ENCODE measurements around the gene CCDC9B. TPM values are rescaled to one million over a fixed set of nuclear protein-coding genes. Genes with fewer than 3 reads are reported as not detected.
A peak's percentile ranks its signal among the peaks of the same experiment; 100 is the strongest.

CCDC9B gene
- total and polyA plus RNA-seq, 2 donors (not counting 1 experiment from before 2014, with no cell fraction given), result 2.0 to 38.0 TPM

DNA sequence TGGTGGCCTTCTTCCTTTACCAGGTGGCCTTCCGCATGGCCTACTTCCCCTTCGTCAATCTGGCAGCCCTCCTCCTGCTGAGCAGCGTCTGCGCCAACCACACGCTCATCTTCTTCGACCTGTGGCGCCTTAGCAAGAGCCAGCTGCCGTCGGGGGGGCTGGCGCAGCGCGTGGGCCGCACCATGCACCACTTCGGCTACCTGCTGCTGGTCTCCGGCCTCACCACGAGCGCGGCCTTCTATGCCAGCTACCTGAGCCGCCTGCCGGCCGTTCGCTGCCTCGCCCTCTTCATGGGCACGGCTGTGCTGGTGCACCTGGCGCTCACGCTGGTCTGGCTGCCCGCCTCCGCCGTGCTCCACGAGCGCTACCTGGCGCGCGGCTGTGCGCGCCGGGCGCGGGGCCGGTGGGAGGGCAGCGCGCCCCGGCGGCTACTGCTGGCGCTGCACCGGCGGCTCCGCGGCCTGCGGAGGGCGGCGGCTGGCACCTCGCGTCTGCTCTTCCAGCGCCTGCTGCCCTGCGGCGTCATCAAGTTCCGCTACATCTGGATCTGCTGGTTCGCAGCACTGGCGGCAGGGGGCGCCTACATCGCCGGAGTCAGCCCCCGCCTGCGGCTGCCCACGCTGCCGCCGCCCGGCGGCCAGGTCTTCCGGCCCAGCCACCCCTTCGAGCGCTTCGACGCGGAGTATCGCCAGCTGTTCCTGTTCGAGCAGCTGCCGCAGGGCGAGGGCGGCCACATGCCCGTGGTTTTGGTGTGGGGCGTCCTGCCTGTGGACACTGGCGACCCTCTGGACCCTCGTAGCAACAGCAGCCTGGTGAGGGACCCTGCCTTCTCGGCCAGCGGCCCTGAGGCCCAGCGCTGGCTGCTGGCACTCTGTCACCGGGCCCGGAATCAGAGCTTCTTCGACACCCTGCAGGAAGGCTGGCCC, 27.2 kb upstream of the CCDC9B start:
- Histone ChIP-seq H3K4me2 (ENCODE audit: extremely low read depth, insufficient read depth, low read length) (peak overlapping the region; percentile 58), H3K27me3 (ENCODE audit: control insufficient read depth, insufficient read depth, low read length) (peaks cover 3% of the 10 kb centered on the region), H3K9ac (ENCODE audit: insufficient read depth, low read length) (peak overlapping the region; percentile 20), H3K27ac (ENCODE audit: insufficient read depth, low read length) (no peak overlapping the region), H3K4me1 (ENCODE audit: control insufficient read depth, extremely low read depth, insufficient read depth, low read length) (peaks cover 3% of the 10 kb centered on the region), H3K9me3 (ENCODE audit: control insufficient read depth, insufficient read depth, low read depth, low read length) (no peaks in the 10 kb centered on the region), H3K36me3 (ENCODE audit: control insufficient read depth, insufficient read depth, low read length) (no peaks in the 10 kb centered on the region), H2AFZ (ENCODE audit: low read length) (peak overlapping the region; percentile 60), H4K20me1 (ENCODE audit: control insufficient read depth, extremely low read depth, insufficient read depth, low read length) (no peaks in the 10 kb centered on the region), H3K79me2 (ENCODE audit: control insufficient read depth, insufficient read depth, low read length) (no peaks in the 10 kb centered on the region), H3K4me3 (replicated peaks in 1 of 4; ENCODE audit: control extremely low read depth in 1 of 4, insufficient read depth in 1 of 4, low read depth in 3 of 4, low read length in 4 of 4) (peak overlapping the region in 1 of 4 experiments; percentile 27)
- DNase-seq (ENCODE audit: low read depth in 2 of 2), result peak; percentile 83 to 88
- TF ChIP-seq, protein P1, sequence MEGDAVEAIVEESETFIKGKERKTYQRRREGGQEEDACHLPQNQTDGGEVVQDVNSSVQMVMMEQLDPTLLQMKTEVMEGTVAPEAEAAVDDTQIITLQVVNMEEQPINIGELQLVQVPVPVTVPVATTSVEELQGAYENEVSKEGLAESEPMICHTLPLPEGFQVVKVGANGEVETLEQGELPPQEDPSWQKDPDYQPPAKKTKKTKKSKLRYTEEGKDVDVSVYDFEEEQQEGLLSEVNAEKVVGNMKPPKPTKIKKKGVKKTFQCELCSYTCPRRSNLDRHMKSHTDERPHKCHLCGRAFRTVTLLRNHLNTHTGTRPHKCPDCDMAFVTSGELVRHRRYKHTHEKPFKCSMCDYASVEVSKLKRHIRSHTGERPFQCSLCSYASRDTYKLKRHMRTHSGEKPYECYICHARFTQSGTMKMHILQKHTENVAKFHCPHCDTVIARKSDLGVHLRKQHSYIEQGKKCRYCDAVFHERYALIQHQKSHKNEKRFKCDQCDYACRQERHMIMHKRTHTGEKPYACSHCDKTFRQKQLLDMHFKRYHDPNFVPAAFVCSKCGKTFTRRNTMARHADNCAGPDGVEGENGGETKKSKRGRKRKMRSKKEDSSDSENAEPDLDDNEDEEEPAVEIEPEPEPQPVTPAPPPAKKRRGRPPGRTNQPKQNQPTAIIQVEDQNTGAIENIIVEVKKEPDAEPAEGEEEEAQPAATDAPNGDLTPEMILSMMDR (conservative IDR thresholded peaks at IDR 0.05 in 1 of 2, IDR thresholded peaks at IDR 0.05 in 1 of 2; ENCODE audit: low read depth in 1 of 2, low read length in 2 of 2), result peak; percentile 53 to 64
- TF ChIP-seq EZH2 (IDR thresholded peaks at IDR 0.05; ENCODE audit: low read length, missing control alignments), result no peak

DNA sequence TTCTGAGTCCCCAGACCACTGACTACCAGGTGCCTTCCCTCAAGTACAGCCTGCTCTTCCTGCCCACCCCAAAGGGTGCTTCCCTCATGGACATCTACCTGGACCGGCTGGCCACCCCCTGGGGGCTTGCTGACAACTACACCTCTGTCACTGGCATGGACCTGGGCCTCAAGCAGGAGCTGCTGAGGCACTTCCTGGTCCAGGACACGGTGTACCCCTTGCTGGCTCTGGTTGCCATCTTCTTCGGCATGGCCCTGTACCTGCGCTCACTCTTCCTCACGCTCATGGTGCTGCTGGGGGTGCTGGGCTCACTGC, 26.6 kb upstream of the CCDC9B start:
- Histone ChIP-seq H3K27me3 (ENCODE audit: control insufficient read depth, insufficient read depth, low read length) (peaks cover 5% of the 10 kb centered on the region), H3K27ac (ENCODE audit: insufficient read depth, low read length) (no peak overlapping the region), H3K9ac (ENCODE audit: insufficient read depth, low read length) (no peak overlapping the region), H3K4me3 (replicated peaks in 1 of 4; ENCODE audit: control extremely low read depth in 1 of 4, insufficient read depth in 1 of 4, low read depth in 3 of 4, low read length in 4 of 4) (no peak overlapping the region), H2AFZ (ENCODE audit: low read length) (no peak overlapping the region), H3K4me2 (ENCODE audit: extremely low read depth, insufficient read depth, low read length) (no peak overlapping the region), H3K9me3 (ENCODE audit: control insufficient read depth, insufficient read depth, low read depth, low read length) (no peaks in the 10 kb centered on the region), H3K4me1 (ENCODE audit: control insufficient read depth, extremely low read depth, insufficient read depth, low read length) (peaks cover 3% of the 10 kb centered on the region), H3K79me2 (ENCODE audit: control insufficient read depth, insufficient read depth, low read length) (no peaks in the 10 kb centered on the region), H4K20me1 (ENCODE audit: control insufficient read depth, extremely low read depth, insufficient read depth, low read length) (no peaks in the 10 kb centered on the region), H3K36me3 (ENCODE audit: control insufficient read depth, insufficient read depth, low read length) (no peaks in the 10 kb centered on the region)
- DNase-seq (ENCODE audit: low read depth in 2 of 2), result no peak
- TF ChIP-seq, protein P1 (conservative IDR thresholded peaks at IDR 0.05 in 1 of 2, IDR thresholded peaks at IDR 0.05 in 1 of 2; ENCODE audit: low read depth in 1 of 2, low read length in 2 of 2), result no peak
- no peak for TF ChIP-seq EZH2 (IDR thresholded peaks at IDR 0.05; ENCODE audit: low read length, missing control alignments)

DNA sequence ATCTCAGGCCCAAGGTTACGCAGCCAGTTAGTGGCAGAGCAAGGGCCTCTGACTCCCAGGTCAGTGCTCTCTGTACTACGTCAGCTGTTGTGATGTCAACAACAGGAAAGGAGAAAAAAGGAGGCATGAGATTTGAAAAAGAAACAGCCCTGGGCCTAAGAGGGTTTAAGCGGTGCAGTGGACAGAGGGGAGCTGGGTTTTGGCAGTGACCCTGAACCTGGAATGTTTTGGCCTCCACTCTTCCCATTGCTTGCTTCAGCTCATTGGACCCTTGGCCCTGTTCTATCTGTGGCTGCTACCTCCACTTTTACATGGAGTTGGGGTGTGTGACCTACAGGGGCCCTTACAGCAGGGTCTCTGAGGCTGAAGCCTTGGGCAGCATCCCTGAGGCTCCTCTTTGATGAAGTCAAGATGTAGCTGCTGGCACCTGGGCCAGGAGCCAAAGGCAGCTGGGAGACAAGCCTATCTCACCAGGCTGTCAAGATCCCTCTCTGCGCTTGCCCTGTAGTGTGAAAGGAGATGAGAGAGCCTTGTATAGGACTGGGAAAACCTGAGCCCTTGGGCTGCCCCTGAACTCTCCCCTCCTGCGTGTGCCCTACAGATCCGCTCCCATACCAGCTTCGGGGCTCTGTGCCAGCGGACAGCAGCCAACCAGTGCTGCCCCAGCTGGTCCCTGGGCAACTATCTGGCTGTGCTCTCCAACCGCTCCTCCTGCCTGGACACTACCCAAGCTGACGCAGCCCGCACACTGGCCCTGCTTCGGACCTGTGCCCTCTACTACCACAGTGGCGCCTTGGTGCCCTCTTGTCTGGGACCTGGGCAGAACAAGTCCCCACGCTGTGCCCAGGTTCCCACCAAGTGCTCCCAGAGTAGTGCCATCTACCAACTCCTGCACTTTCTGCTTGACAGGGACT, 26.0 kb upstream of the CCDC9B start:
- H2AFZ ChIP-seq (ENCODE audit: low read length), result no peak overlapping the region
- peaks cover 9% of the 10 kb centered on the region for H3K27me3 ChIP-seq (ENCODE audit: control insufficient read depth, insufficient read depth, low read length)
- H3K4me2 ChIP-seq (ENCODE audit: extremely low read depth, insufficient read depth, low read length), result no peak overlapping the region
- DNase-seq (ENCODE audit: low read depth in 2 of 2), result no peak
- TF ChIP-seq, protein P1 (conservative IDR thresholded peaks at IDR 0.05 in 1 of 2, IDR thresholded peaks at IDR 0.05 in 1 of 2; ENCODE audit: low read depth in 1 of 2, low read length in 2 of 2), result no peak
- TF ChIP-seq EZH2 (IDR thresholded peaks at IDR 0.05; ENCODE audit: low read length, missing control alignments), result no peak
- peaks cover 3% of the 10 kb centered on the region for H3K4me1 ChIP-seq (ENCODE audit: control insufficient read depth, extremely low read depth, insufficient read depth, low read length)
- no peak overlapping the region for H3K27ac ChIP-seq (ENCODE audit: insufficient read depth, low read length)
- H3K9ac ChIP-seq (ENCODE audit: insufficient read depth, low read length), result no peak overlapping the region
- H4K20me1 ChIP-seq (ENCODE audit: control insufficient read depth, extremely low read depth, insufficient read depth, low read length), result no peaks in the 10 kb centered on the region
- no peaks in the 10 kb centered on the region for H3K79me2 ChIP-seq (ENCODE audit: control insufficient read depth, insufficient read depth, low read length)
- H3K9me3 ChIP-seq (ENCODE audit: control insufficient read depth, insufficient read depth, low read depth, low read length), result no peaks in the 10 kb centered on the region
- no peak overlapping the region for H3K4me3 ChIP-seq (replicated peaks in 1 of 4; ENCODE audit: control extremely low read depth in 1 of 4, insufficient read depth in 1 of 4, low read depth in 3 of 4, low read length in 4 of 4)
- no peaks in the 10 kb centered on the region for H3K36me3 ChIP-seq (ENCODE audit: control insufficient read depth, insufficient read depth, low read length)
